ENCODE data around the gene IFNB1. TPM values are rescaled to one million over a fixed set of nuclear protein-coding genes. Genes with fewer than 3 reads are reported as not detected.

Gene IFNB1
- total and polyA plus RNA-seq, 4 donors = not detected

- H3K27me3 ChIP-seq (ENCODE audit: control insufficient read depth in 4 of 4, insufficient read depth in 4 of 4, low read length in 3 of 4) = no peaks in the 10 kb centered on the region
- no peak overlapping the region for H3K4me3 ChIP-seq (ENCODE audit: low read depth in 1 of 3, low read length in 3 of 3)
Measured at GRCh38 chr9:21042466-21042865, 35.3 kb downstream of the IFNB1 start.

More at GRCh38 chr9:21042466-21042865, 35.3 kb downstream of the IFNB1 start:
- no peak for DNase-seq (ENCODE audit: low spot score)
- Histone ChIP-seq H3K27ac (ENCODE audit: low read depth in 1 of 2, low read length in 2 of 2) (no peak overlapping the region), H3K9ac (ENCODE audit: low read depth in 1 of 2, low read length in 2 of 2) (no peak overlapping the region), H3K4me1 (ENCODE audit: control insufficient read depth in 4 of 4, insufficient read depth in 4 of 4, low read length in 3 of 4) (no peaks in the 10 kb centered on the region), H3K36me3 (ENCODE audit: control insufficient read depth in 4 of 4, insufficient read depth in 3 of 4, low read depth in 1 of 4, low read length in 3 of 4) (no peaks in the 10 kb centered on the region), H3K9me3 (ENCODE audit: control insufficient read depth in 4 of 4, low read length in 3 of 4) (no peaks in the 10 kb centered on the region)
- TF ChIP-seq CTCF (IDR thresholded peaks at IDR 0.05; ENCODE audit: low read depth, low read length, missing input control) = no peak
- TF ChIP-seq FOXA1 (IDR thresholded peaks at IDR 0.05) = no peak
- no peak for TF ChIP-seq YY1 (IDR thresholded peaks at IDR 0.05)
- no peak for TF ChIP-seq FOXA2 (IDR thresholded peaks at IDR 0.05)
- no peak for TF ChIP-seq HNF4A (conservative IDR thresholded peaks at IDR 0.05)
- TF ChIP-seq REST (IDR thresholded peaks at IDR 0.05) = no peak
- TF ChIP-seq HNF4G (IDR thresholded peaks at IDR 0.05) = no peak
- TF ChIP-seq ZBTB33 (IDR thresholded peaks at IDR 0.05) = no peak
- no peak for TF ChIP-seq NR2F2 (IDR thresholded peaks at IDR 0.05)
- TF ChIP-seq RAD21 (IDR thresholded peaks at IDR 0.05) = no peak
- no peak for TF ChIP-seq EGR1 (IDR thresholded peaks at IDR 0.05; ENCODE audit: low read depth in 2 of 2)
- TF ChIP-seq SP1 (IDR thresholded peaks at IDR 0.05) = no peak
- TF ChIP-seq TAF1 (conservative IDR thresholded peaks at IDR 0.05) = no peak
- TF ChIP-seq MAX (IDR thresholded peaks at IDR 0.05) = no peak
- no peak for TF ChIP-seq RXRA (IDR thresholded peaks at IDR 0.05)
- WGBS = 79% methylated on average over 4 of the region's 4 CpGs

All from liver (tissue), 9 donors.